Measurements from ENCODE around the gene PHC2.

Gene PHC2

GRCh38 chr1:33397125-33397506 is 33.8 kb downstream of the PHC2 start:
- TF ChIP-seq EZH2phosphoT487 (IDR thresholded peaks at IDR 0.05; ENCODE audit: low read length), result no peak
- no peak for TF ChIP-seq EZH2 (optimal IDR thresholded peaks at IDR 0.05; ENCODE audit: low read depth, low read length)
- no peak for TF ChIP-seq CTCF (IDR thresholded peaks at IDR 0.05; ENCODE audit: low read length)
- no peak overlapping the region for H3K9ac ChIP-seq (ENCODE audit: low read length)
- no peak overlapping the region for H2AFZ ChIP-seq (ENCODE audit: low read length)
- H3K27me3 ChIP-seq (replicated peaks; ENCODE audit: insufficient read depth, low read length), result no peaks in the 10 kb centered on the region
- no peak overlapping the region for H3K27ac ChIP-seq (ENCODE audit: low read length)
- H3K36me3 ChIP-seq (replicated peaks; ENCODE audit: insufficient read depth, low read length), result no peaks in the 10 kb centered on the region
- no peak for DNase-seq
- H3K4me1 ChIP-seq (ENCODE audit: low read length), result peaks cover 17% of the 10 kb centered on the region
- H3K4me2 ChIP-seq (ENCODE audit: low read depth, low read length), result no peak overlapping the region
- no peaks in the 10 kb centered on the region for H3K9me2 ChIP-seq (replicated peaks; ENCODE audit: insufficient read depth, low read length)
- H3K4me3 ChIP-seq (ENCODE audit: low read length), result no peak overlapping the region
- no peaks in the 10 kb centered on the region for H4K20me1 ChIP-seq (ENCODE audit: insufficient read depth, low read length)
- H3F3A ChIP-seq (ENCODE audit: insufficient read depth, low read length), result peaks cover 6% of the 10 kb centered on the region
- H3K79me2 ChIP-seq (ENCODE audit: low read length), result no peaks in the 10 kb centered on the region
- H3K9me3 ChIP-seq (replicated peaks; ENCODE audit: insufficient read depth, low read length), result no peaks in the 10 kb centered on the region

GRCh38 chr1:33396188-33397124 is 34.4 kb downstream of the PHC2 start:
- peaks cover 17% of the 10 kb centered on the region for H3K4me1 ChIP-seq (ENCODE audit: low read length)
- H3K27me3 ChIP-seq (replicated peaks; ENCODE audit: insufficient read depth, low read length), result no peaks in the 10 kb centered on the region
- H3K4me2 ChIP-seq (ENCODE audit: low read depth, low read length), result no peak overlapping the region
- no peak overlapping the region for H3K4me3 ChIP-seq (ENCODE audit: low read length)
- H2AFZ ChIP-seq (ENCODE audit: low read length), result no peak overlapping the region
- no peak for TF ChIP-seq EZH2phosphoT487 (IDR thresholded peaks at IDR 0.05; ENCODE audit: low read length)
- no peak for TF ChIP-seq CTCF (IDR thresholded peaks at IDR 0.05; ENCODE audit: low read length)
- no peak for TF ChIP-seq EZH2 (optimal IDR thresholded peaks at IDR 0.05; ENCODE audit: low read depth, low read length)
- H3K79me2 ChIP-seq (ENCODE audit: low read length), result no peaks in the 10 kb centered on the region
- peaks cover 6% of the 10 kb centered on the region for H3F3A ChIP-seq (ENCODE audit: insufficient read depth, low read length)
- H3K27ac ChIP-seq (ENCODE audit: low read length), result no peak overlapping the region
- no peaks in the 10 kb centered on the region for H4K20me1 ChIP-seq (ENCODE audit: insufficient read depth, low read length)
- H3K9me3 ChIP-seq (replicated peaks; ENCODE audit: insufficient read depth, low read length), result no peaks in the 10 kb centered on the region
- DNase-seq, result no peak
- no peak overlapping the region for H3K9ac ChIP-seq (ENCODE audit: low read length)
- H3K36me3 ChIP-seq (replicated peaks; ENCODE audit: insufficient read depth, low read length), result no peaks in the 10 kb centered on the region
- no peaks in the 10 kb centered on the region for H3K9me2 ChIP-seq (replicated peaks; ENCODE audit: insufficient read depth, low read length)

GRCh38 chr1:33394770-33395169 is 36.1 kb downstream of the PHC2 start:
- no peaks in the 10 kb centered on the region for H4K20me1 ChIP-seq (ENCODE audit: insufficient read depth, low read length)
- no peak for DNase-seq
- H3K9me3 ChIP-seq (replicated peaks; ENCODE audit: insufficient read depth, low read length), result no peaks in the 10 kb centered on the region
- H3K4me1 ChIP-seq (ENCODE audit: low read length), result peaks cover 17% of the 10 kb centered on the region
- no peak for TF ChIP-seq EZH2phosphoT487 (IDR thresholded peaks at IDR 0.05; ENCODE audit: low read length)
- no peak for TF ChIP-seq EZH2 (optimal IDR thresholded peaks at IDR 0.05; ENCODE audit: low read depth, low read length)
- no peak for TF ChIP-seq CTCF (IDR thresholded peaks at IDR 0.05; ENCODE audit: low read length)
- no peak overlapping the region for H3K27ac ChIP-seq (ENCODE audit: low read length)
- no peaks in the 10 kb centered on the region for H3K79me2 ChIP-seq (ENCODE audit: low read length)
- no peak overlapping the region for H3K4me2 ChIP-seq (ENCODE audit: low read depth, low read length)
- H2AFZ ChIP-seq (ENCODE audit: low read length), result no peak overlapping the region
- no peaks in the 10 kb centered on the region for H3K9me2 ChIP-seq (replicated peaks; ENCODE audit: insufficient read depth, low read length)
- H3K4me3 ChIP-seq (ENCODE audit: low read length), result no peak overlapping the region
- no peaks in the 10 kb centered on the region for H3K27me3 ChIP-seq (replicated peaks; ENCODE audit: insufficient read depth, low read length)
- H3F3A ChIP-seq (ENCODE audit: insufficient read depth, low read length), result peaks cover 6% of the 10 kb centered on the region
- no peak overlapping the region for H3K9ac ChIP-seq (ENCODE audit: low read length)
- no peaks in the 10 kb centered on the region for H3K36me3 ChIP-seq (replicated peaks; ENCODE audit: insufficient read depth, low read length)
